Activated CD4-positive, alpha-beta T cell treated with anti-CD3 and anti-CD28 coated beads for 36 hours (primary cell): ENCODE data around the gene DNM3. TPM values are rescaled to one million over a fixed set of nuclear protein-coding genes. Genes with fewer than 3 reads are reported as not detected.

Experiments
- ATAC-seq: fragments of 200-7000 bp; cut with Tn5 transposase; one replicate; pipeline ENCODE4 v1.10.0; 2021; ENCODE audit warnings: mild to moderate bottlenecking, moderate library complexity
- CTCF ChIA-PET: fragments of 350-600 bp; sonication (Branson Sonifier 250); formaldehyde crosslinking; loops from one replicate; lab custom pipeline; 2021; ENCODE audit warnings: antibody characterized with exemption; lab: Charles Lee
- POLR2A ChIA-PET: fragments of 350-600 bp; sonication (Branson Sonifier 250); formaldehyde crosslinking; loops from one replicate; lab custom pipeline; 2021; ENCODE audit warnings: antibody characterized with exemption, inconsistent platforms; lab: Charles Lee
- DNase-seq: peaks from one replicate; pipeline ENCODE4 v3.0.0-alpha.2; 2020
- H3K27ac Mint-ChIP-seq: one replicate; pipeline ENCODE4 v1.8.0; 2021; ENCODE audit warnings: mixed read lengths
- H3K27me3 Mint-ChIP-seq: one replicate; pipeline ENCODE4 v1.8.0; 2021; ENCODE audit warnings: mixed read lengths
- H3K36me3 Mint-ChIP-seq: one replicate; pipeline ENCODE4 v1.8.0; 2021; ENCODE audit warnings: low read depth, mixed read lengths
- H3K4me1 Mint-ChIP-seq: one replicate; pipeline ENCODE4 v1.8.0; 2021; ENCODE audit warnings: mixed read lengths
- H3K4me3 Mint-ChIP-seq: one replicate; pipeline ENCODE4 v1.8.0; 2021; ENCODE audit warnings: mild to moderate bottlenecking, moderate library complexity, mixed read lengths
- H3K9me3 Mint-ChIP-seq: one replicate; pipeline ENCODE4 v1.8.0; 2021; ENCODE audit warnings: low read depth, mixed read lengths
- intact Hi-C, 2 experiments: fragments of 100-400 bp; cut with DNase I in 1 of 2; cut with micrococcal nuclease in 1 of 2; formaldehyde crosslinking; loops; one replicate each; pipeline versions ENCODE4 v1.14.2 to v1.15.1; 2022 to 2024; cut with DNase I, micrococcal nuclease
- total RNA-seq, 2 experiments: library from RNA; stranded (reverse); gene quantifications; one replicate each; pipeline ENCODE4 v1.2.3, GENCODE V29; 2021

DNM3 gene
- total RNA-seq, 2 experiments from 2014 or later = 1.1 to 1.4 TPM

DNA sequence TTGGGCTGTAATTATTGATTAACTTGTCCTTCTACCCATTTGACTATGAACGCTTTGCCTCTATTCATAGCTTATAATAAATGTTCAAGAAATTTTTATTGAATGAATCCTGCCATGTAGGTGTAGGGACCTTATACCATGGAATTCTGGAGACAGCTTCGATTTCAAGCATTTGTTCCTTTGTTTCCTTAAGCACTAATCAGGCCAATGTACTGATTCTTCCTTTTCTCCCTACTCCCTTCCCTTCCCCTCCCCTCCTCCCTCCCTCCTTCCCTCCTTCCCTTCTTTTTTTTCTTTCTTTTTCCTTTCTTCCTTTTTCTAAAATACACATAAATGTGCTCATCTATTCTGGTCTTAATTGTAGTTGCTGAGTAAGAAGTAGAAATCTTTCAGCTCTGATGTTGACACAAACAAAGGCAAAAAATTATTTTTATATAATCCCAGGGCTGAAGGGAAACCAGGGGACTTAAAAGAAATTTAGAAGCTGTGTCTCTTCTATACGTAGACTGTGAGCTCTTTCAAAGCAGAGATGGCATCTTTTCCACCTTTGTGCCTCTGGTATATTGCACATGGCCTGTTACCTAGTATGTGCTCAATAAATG is 24.9 kb upstream of the DNM3 start:
- Mint-ChIP-seq H3K4me1 (peaks cover 17% of the 10 kb centered on the region), H3K4me3 (no peak overlapping the region), H3K27ac (no peak overlapping the region), H3K27me3 (no peaks in the 10 kb centered on the region), H3K36me3 (no peaks in the 10 kb centered on the region), H3K9me3 (no peaks in the 10 kb centered on the region)
- DNase-seq (no peak), ATAC-seq (no peak)
- intact Hi-C loops = no loop called here
- CTCF ChIA-PET = interaction anchor here (2.0 kb wide), 1 partner anchor 14 kb away, joined by 11 read pairs; no protein-coding TSS in a partner anchor
- POLR2A ChIA-PET = no interaction called here

DNA sequence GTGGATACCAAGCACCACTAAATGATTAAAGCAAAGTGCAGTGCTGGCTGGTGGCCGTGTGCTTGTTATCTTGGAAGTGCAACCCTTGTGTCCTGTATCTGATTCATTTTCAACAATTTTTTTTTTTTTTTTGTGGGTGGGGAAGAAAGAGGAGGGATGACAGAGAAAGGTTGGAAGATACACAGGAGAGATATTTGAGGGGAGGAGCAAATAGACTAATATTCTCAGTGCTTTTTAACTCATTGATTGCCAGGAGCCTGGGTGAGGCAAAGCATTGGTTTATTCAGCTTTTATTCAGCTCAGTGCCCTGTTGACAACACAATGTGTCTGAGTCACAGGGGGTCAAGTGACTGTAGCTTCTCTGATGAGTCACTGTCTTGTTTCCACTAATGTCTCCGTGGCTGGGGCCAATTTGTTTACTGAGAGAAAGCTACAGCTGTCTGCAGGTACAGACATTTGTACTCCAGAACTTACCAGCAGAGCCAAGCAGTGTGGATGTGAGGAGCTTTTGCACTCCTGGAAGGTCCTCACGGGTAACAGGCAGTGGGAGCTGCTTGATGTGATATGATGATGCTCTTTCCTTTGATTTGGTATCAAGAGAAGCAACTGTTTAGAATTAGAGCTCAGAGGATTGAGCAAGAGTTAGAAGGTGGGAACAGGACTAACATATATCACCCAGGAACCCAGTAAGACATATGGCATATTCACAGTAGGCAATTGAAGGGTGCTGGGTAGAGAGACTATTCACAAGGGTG is 23.6 kb upstream of the DNM3 start:
- H3K4me1 Mint-ChIP-seq = peaks cover 17% of the 10 kb centered on the region
- POLR2A ChIA-PET = interaction anchor here (1.2 kb wide), 1 partner anchor 12 kb away, joined by 3 read pairs; no protein-coding TSS in a partner anchor
- no peak overlapping the region for H3K4me3 Mint-ChIP-seq
- peak overlapping the region; percentile 87 for H3K27ac Mint-ChIP-seq
- CTCF ChIA-PET = interaction anchor here (0.5 to 2.0 kb wide), 7 partner anchors 12 to 735 kb away, joined by 3 to 11 read pairs (median 4); partner anchors contain the start of genes DNM3 and METTL13
- ATAC-seq = peak; percentile 98
- intact Hi-C loops = loop anchor here in 1 of 2 experiments (1.0 kb wide), 2 partner anchors 23 to 24 kb away; partner anchors contain the start of gene DNM3
- H3K9me3 Mint-ChIP-seq = no peaks in the 10 kb centered on the region
- no peaks in the 10 kb centered on the region for H3K27me3 Mint-ChIP-seq
- DNase-seq = peak; percentile 73
- H3K36me3 Mint-ChIP-seq = no peaks in the 10 kb centered on the region

DNA sequence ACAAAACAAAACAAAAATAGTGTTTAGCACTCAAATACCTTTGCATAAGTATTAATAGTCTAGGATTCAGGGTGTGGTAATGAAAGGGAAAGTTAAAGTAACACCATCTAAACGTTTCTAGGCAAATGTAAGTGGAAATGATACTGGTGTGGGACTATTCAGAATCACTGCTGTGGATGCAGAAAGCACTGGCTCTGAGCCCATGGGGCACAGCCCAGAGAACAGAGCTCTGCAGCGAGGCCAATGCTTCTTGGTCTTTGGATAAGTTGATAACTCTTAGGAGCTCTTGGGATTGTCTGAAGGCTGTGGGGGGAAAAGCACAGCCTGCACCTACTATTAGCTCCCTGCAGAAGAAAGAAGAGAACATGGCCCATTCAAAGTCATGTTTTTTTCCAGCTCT is 21.4 kb upstream of the DNM3 start:
- H3K4me3 Mint-ChIP-seq = no peak overlapping the region
- DNase-seq (no peak), ATAC-seq (no peak)
- no peaks in the 10 kb centered on the region for H3K9me3 Mint-ChIP-seq
- intact Hi-C loops = no loop called here
- H3K27ac Mint-ChIP-seq = no peak overlapping the region
- H3K27me3 Mint-ChIP-seq = no peaks in the 10 kb centered on the region
- ChIA-PET POLR2A (no interaction called here), CTCF (interaction anchor here (2.1 kb wide), 1 partner anchor 19 kb away, joined by 11 read pairs; no protein-coding TSS in a partner anchor)
- no peaks in the 10 kb centered on the region for H3K36me3 Mint-ChIP-seq
- peaks cover 17% of the 10 kb centered on the region for H3K4me1 Mint-ChIP-seq

DNA sequence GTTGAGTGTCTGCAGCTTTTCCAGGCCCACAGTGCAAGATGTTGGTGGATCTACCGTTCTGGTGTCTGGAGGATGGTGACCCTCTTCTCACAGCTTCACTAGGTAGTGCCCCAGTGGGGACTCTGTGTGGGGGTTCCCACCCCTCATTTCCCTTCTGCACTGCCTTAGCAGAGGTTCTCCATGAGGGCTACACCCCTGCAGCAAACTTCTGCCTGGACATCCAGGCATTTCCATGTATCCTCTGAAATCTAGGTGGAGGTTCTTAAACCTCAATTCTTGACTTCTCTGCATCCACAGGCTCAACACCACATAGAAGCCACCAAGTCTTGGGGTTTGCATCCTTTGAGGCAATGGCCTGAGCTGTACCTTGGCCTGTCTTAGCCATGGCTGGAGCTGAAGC is 14.3 kb upstream of the DNM3 start:
- ATAC-seq (no peak), DNase-seq (no peak)
- Mint-ChIP-seq H3K27me3 (no peaks in the 10 kb centered on the region), H3K4me3 (no peak overlapping the region), H3K27ac (no peak overlapping the region), H3K36me3 (peaks cover 8% of the 10 kb centered on the region), H3K9me3 (peaks cover 21% of the 10 kb centered on the region), H3K4me1 (no peaks in the 10 kb centered on the region)
- CTCF ChIA-PET = no interaction called here
- intact Hi-C loops = no loop called here
- POLR2A ChIA-PET = no interaction called here

DNA sequence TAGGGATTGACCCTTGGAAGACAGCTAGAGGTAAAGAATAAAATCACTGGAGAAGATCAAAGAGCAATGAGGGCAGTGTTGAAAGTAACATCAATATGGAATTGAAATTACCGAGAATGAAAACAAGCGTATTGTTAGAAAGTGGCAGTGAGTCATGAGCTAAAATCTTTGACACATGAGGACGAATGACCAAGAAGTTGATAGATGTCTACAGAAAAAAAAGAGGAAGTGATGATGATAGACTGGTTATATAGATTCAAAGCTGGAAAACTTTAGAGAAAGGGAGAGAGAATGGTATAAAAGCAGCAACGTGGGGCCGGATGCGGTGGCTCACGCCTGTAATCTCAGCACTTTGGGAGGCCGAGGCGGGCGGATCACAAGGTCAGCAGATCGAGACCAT is 12.5 kb upstream of the DNM3 start:
- ATAC-seq (no peak), DNase-seq (no peak)
- Mint-ChIP-seq H3K4me3 (no peak overlapping the region), H3K36me3 (peaks cover 8% of the 10 kb centered on the region), H3K4me1 (no peaks in the 10 kb centered on the region), H3K27ac (no peak overlapping the region), H3K9me3 (peaks cover 21% of the 10 kb centered on the region), H3K27me3 (no peaks in the 10 kb centered on the region)
- intact Hi-C loops = no loop called here
- CTCF ChIA-PET = interaction anchor here (0.7 kb wide), 1 partner anchor 1051 kb away, joined by 4 read pairs; no protein-coding TSS in a partner anchor
- POLR2A ChIA-PET = no interaction called here

DNA sequence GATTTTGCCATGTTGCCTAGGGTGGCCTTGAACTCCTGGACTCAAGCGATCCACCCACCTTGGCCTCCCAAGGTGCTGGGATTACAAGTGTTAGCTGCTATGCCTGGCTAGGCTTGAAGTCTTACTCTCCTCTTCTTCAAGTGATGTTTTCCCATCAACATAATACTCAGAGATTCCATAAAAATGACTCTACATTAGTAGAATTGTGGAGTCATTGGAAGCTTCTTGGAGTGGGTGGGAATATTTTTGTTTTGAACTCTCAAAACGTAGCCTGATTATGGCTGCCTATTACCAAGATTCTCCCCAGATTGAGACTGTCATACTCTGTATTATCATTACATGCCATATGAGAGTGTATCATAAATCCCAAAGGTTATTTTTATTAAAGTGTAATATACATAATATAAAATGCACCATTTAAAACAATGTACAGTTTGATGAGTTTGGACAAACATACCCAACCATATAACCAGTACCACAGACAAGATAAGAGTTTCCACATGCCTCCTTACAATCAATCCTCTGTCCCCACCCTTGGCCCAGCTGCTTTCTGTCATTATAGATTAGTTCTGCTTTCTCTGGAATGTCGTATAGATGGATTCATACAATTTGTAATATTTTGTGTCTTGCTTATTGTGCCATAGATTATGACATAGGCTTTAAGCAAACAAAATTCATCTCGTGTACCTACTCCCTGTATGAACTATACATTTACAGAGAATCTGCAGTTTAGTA is 8.0 kb upstream of the DNM3 start:
- ATAC-seq (no peak), DNase-seq (no peak)
- intact Hi-C loops = no loop called here
- H3K4me1 Mint-ChIP-seq = no peaks in the 10 kb centered on the region
- no peaks in the 10 kb centered on the region for H3K9me3 Mint-ChIP-seq
- POLR2A ChIA-PET = no interaction called here
- no peak overlapping the region for H3K27ac Mint-ChIP-seq
- H3K27me3 Mint-ChIP-seq = no peaks in the 10 kb centered on the region
- H3K36me3 Mint-ChIP-seq = no peaks in the 10 kb centered on the region
- no peak overlapping the region for H3K4me3 Mint-ChIP-seq
- CTCF ChIA-PET = interaction anchor here (0.6 to 1.6 kb wide), 3 partner anchors 16 to 49 kb away, joined by 3 to 4 read pairs (median 3); no protein-coding TSS in a partner anchor

DNA sequence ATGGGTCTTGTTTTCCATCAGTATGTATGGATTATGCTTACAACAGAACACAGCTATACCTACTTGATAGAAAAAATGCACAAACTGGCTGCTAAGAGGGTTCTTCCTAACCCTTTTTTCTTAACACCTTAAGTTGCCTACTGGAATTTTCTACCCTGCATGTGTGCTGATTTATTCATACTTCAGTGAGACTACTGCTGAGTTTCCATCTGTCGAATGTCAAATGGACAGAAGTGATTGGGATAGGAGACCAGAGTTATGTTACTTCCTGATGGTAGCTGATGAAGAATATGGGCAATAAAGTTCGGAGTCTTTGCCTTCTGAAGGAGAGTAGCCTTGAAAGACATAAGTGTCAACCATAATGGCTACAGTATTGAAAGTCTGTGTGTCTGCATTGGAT is 6.5 kb upstream of the DNM3 start:
- ATAC-seq = no peak
- no peaks in the 10 kb centered on the region for H3K9me3 Mint-ChIP-seq
- no peak for DNase-seq
- no peak overlapping the region for H3K27ac Mint-ChIP-seq
- H3K36me3 Mint-ChIP-seq = no peaks in the 10 kb centered on the region
- ChIA-PET POLR2A (no interaction called here), CTCF (interaction anchor here (0.7 kb wide), 1 partner anchor 10 kb away, joined by 3 read pairs; no protein-coding TSS in a partner anchor)
- no peaks in the 10 kb centered on the region for H3K27me3 Mint-ChIP-seq
- no peak overlapping the region for H3K4me3 Mint-ChIP-seq
- no peaks in the 10 kb centered on the region for H3K4me1 Mint-ChIP-seq
- intact Hi-C loops = no loop called here

DNA sequence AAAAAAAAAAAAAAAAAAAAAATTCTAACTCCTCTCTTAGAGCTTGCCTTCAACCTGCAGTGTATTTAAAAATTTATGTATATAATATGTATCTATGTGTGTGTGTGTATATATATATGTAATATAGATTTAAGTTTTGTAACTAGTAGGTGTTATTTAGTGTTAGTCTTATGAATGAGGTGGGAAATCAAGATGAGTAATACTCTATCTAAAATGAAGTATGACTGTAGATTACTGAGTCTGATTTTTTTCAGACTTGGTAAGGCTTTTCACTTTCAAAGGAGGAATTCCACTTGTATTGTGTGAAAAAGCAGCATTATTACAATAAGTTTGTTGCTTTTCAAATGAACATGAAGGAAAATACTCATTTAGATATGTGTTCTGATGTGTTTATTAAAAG is 5.4 kb upstream of the DNM3 start:
- no peak overlapping the region for H3K4me3 Mint-ChIP-seq
- intact Hi-C loops = no loop called here
- CTCF ChIA-PET = no interaction called here
- H3K27ac Mint-ChIP-seq = no peak overlapping the region
- ATAC-seq (no peak), DNase-seq (no peak)
- no peaks in the 10 kb centered on the region for H3K27me3 Mint-ChIP-seq
- H3K4me1 Mint-ChIP-seq = peaks cover 4% of the 10 kb centered on the region
- no peaks in the 10 kb centered on the region for H3K9me3 Mint-ChIP-seq
- POLR2A ChIA-PET = no interaction called here
- no peaks in the 10 kb centered on the region for H3K36me3 Mint-ChIP-seq

DNA sequence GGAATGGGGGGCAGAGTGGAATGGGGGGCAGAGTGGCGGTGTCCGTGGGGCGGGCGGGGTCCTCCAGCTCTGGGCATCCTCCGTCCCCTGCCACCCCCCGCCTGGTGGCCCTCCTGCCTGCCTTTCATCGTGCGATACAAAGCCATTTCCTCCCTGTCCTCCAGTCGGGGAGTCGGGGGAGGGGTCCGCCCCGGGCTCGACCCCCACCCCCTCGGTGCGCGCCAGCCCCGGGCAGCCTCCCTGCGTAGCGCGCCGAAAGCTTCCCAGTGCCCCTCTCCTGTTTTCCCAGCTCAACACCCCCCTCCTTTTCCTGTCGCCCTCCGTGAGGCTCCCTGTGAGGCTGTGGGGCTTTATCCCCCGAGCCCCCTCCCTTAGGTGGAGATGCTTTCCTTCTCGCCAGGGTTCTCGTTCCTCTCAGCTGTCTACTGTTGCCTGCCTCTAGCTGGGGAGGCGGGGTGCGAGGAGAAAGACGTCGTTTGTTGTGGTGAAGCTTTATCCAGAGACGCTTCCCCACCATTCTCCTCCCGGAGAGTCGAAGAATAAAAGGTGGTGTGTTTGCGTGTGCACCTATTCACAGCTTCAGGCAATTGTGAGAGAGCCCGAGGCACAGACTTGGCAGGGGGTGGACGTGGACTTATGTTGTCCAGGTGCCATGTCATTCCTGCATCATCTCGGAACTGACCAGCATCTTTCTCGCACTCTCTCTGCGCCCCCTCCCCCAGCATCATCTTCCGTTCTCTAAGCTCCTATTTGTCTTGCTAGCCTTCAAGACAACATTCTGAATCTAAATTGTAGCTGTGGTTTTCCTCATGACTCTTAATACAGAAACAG is 848 bp downstream of the DNM3 start:
- peak overlapping the region; percentile 84 for H3K4me3 Mint-ChIP-seq
- POLR2A ChIA-PET = interaction anchor here (1.2 kb wide), 1 partner anchor 100 kb away, joined by 3 read pairs; the partner anchor contains the start of gene VAMP4
- peaks cover 14% of the 10 kb centered on the region for H3K4me1 Mint-ChIP-seq
- H3K36me3 Mint-ChIP-seq = no peaks in the 10 kb centered on the region
- DNase-seq = peak; percentile 18
- peak; percentile 2 for ATAC-seq
- peaks cover 17% of the 10 kb centered on the region for H3K27me3 Mint-ChIP-seq
- intact Hi-C loops = loop anchor here (1.0 to 5.0 kb wide), 8 partner anchors 25 to 1950 kb away; partner anchors contain the start of genes METTL13 (in 2 of the 2), VAMP4 (in 2 of the 2) and SCYL3 (in 1 of the 2)
- CTCF ChIA-PET = interaction anchor here (0.6 to 1.7 kb wide), 12 partner anchors 15 to 617 kb away, joined by 3 to 5 read pairs (median 3); no protein-coding TSS in a partner anchor
- H3K27ac Mint-ChIP-seq = peak overlapping the region; percentile 77
- H3K9me3 Mint-ChIP-seq = no peaks in the 10 kb centered on the region

DNA sequence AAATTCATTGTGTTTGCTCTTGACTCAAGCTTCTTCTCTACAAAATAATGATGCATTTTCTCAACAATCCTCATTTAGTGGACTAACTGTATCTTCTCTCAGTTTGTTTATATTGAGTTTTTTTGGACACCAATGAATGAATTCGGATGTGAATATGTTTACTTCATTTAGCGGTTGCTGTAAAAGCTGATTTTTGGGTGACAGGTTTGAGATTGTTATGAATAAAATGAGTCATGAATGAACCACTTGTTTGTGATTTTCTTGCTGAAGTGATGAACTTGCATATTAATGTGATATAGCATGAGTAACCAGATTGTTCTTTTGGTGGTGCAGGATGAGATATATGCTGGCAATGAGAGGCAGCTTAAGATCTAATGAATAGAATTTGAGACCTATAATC is 3.1 kb downstream of the DNM3 start:
- DNase-seq (no peak), ATAC-seq (no peak)
- ChIA-PET CTCF (interaction anchor here (0.5 to 1.5 kb wide), 4 partner anchors 42 to 200 kb away, joined by 3 to 7 read pairs (median 3); no protein-coding TSS in a partner anchor), POLR2A (no interaction called here)
- Mint-ChIP-seq H3K4me1 (peaks cover 14% of the 10 kb centered on the region), H3K36me3 (no peaks in the 10 kb centered on the region), H3K9me3 (no peaks in the 10 kb centered on the region), H3K27me3 (peaks cover 17% of the 10 kb centered on the region), H3K27ac (no peak overlapping the region), H3K4me3 (no peak overlapping the region)
- intact Hi-C loops = loop anchor here (5.0 kb wide), 2 partner anchors 102 to 1952 kb away; partner anchors contain the start of genes SCYL3 (in 1 of the 2) and VAMP4 (in 1 of the 2)
